WTC11 (cell line): Measurements from ENCODE around the gene LAMTOR2. TPM values are rescaled to one million over a fixed set of nuclear protein-coding genes. Genes with fewer than 3 reads are reported as not detected.
A peak's percentile ranks its signal among the peaks of the same experiment; 100 is the strongest.

Experiments used
- ATAC-seq: fragments of 200-7000 bp; cut with Tn5 transposase; 2 replicates; pipeline ENCODE4 v1.10.0; 2021; ENCODE audit warnings: mild to moderate bottlenecking, moderate library complexity
- CTCF ChIA-PET: fragments of 300-600 bp; sonication (Branson Sonifier 250); formaldehyde crosslinking; loops from one replicate; lab custom pipeline; 2021; ENCODE audit warnings: antibody characterized with exemption; lab: Charles Lee
- POLR2A ChIA-PET: fragments of 350-600 bp; sonication (Branson Sonifier 250); formaldehyde crosslinking; loops from one replicate; lab custom pipeline; 2021; ENCODE audit warnings: antibody characterized with exemption; lab: Charles Lee
- DNase-seq: peaks from one replicate; pipeline ENCODE4 v3.0.0; 2021; ENCODE audit warnings: low spot score
- H3K27ac Mint-ChIP-seq: 2 replicates; pipeline ENCODE4 v1.8.0; 2021; ENCODE audit warnings: mixed read lengths
- H3K27me3 Mint-ChIP-seq: 2 replicates; pipeline ENCODE4 v1.8.0; 2021; ENCODE audit warnings: low read depth, mild to moderate bottlenecking, moderate library complexity, mixed read lengths
- H3K36me3 Mint-ChIP-seq: 2 replicates; pipeline ENCODE4 v1.8.0; 2021; ENCODE audit warnings: mixed read lengths
- H3K4me1 Mint-ChIP-seq: 2 replicates; pipeline ENCODE4 v1.8.0; 2022; ENCODE audit warnings: mixed read lengths
- H3K4me3 Mint-ChIP-seq: 2 replicates; pipeline ENCODE4 v1.8.0; 2021; ENCODE audit warnings: mild to moderate bottlenecking, moderate library complexity, mixed read lengths
- H3K9me3 Mint-ChIP-seq: 2 replicates; pipeline ENCODE4 v1.8.0; 2021; ENCODE audit warnings: mixed read lengths
- CDX4 ChIP-seq: fragments of 250-450 bp; sonication (Bioruptor Pico); IDR thresholded peaks from 2 replicates; pipeline ENCODE4 v1.9.0; 2021; ENCODE audit warnings: moderate library complexity, mild to moderate bottlenecking, inconsistent platforms, borderline replicate concordance
- ETV6 ChIP-seq: sonication (generic); formaldehyde crosslinking; IDR thresholded peaks from 2 replicates; pipeline ENCODE4 v1.8.1; 2022; ENCODE audit warnings: mild to moderate bottlenecking, missing genetic modification reagents
- FOXP4 ChIP-seq: sonication (generic); formaldehyde crosslinking; IDR thresholded peaks from 2 replicates; pipeline ENCODE4 v1.8.0; 2022; ENCODE audit warnings: mild to moderate bottlenecking, missing genetic modification reagents
- HMGA2 ChIP-seq: fragments of 250-450 bp; sonication (Bioruptor Pico); IDR thresholded peaks from 2 replicates; pipeline ENCODE4 v1.4.0; 2021; ENCODE audit warnings: mild to moderate bottlenecking, moderate library complexity
- MAX ChIP-seq: sonication (generic); formaldehyde crosslinking; IDR thresholded peaks from 2 replicates; pipeline ENCODE4 v1.8.0; 2022; ENCODE audit warnings: mild to moderate bottlenecking, missing genetic modification reagents
- MYBL2 ChIP-seq: sonication (generic); formaldehyde crosslinking; IDR thresholded peaks from 2 replicates; pipeline ENCODE4 v1.8.1; 2023; ENCODE audit warnings: mild to moderate bottlenecking, moderate library complexity, missing genetic modification reagents
- PREB ChIP-seq: sonication (generic); formaldehyde crosslinking; IDR thresholded peaks from 2 replicates; pipeline ENCODE4 v1.8.1; 2022; ENCODE audit warnings: mild to moderate bottlenecking, missing genetic modification reagents, moderate library complexity, borderline replicate concordance
- RORB ChIP-seq: fragments of 250-450 bp; sonication (Bioruptor Pico); IDR thresholded peaks from 2 replicates; pipeline ENCODE4 v1.9.0; 2021; ENCODE audit warnings: mild to moderate bottlenecking
- SMAD4 ChIP-seq: sonication (generic); formaldehyde crosslinking; IDR thresholded peaks from 2 replicates; pipeline ENCODE4 v1.8.0; 2022; ENCODE audit warnings: mild to moderate bottlenecking, missing genetic modification reagents
- ZBTB43 ChIP-seq: sonication (generic); formaldehyde crosslinking; IDR thresholded peaks from 2 replicates; pipeline ENCODE4 v1.8.1; 2023; ENCODE audit warnings: mild to moderate bottlenecking, missing genetic modification reagents
- ZNF232 ChIP-seq: sonication (generic); formaldehyde crosslinking; IDR thresholded peaks from 2 replicates; pipeline ENCODE4 v1.8.0; 2022; ENCODE audit warnings: mild to moderate bottlenecking, missing genetic modification reagents
- ZNF317 ChIP-seq: sonication (generic); formaldehyde crosslinking; IDR thresholded peaks from 2 replicates; pipeline ENCODE4 v1.8.1; 2023; ENCODE audit warnings: low read depth, mild to moderate bottlenecking, moderate library complexity, missing genetic modification reagents, borderline replicate concordance
- total RNA-seq: library from RNA; stranded (reverse); gene quantifications from 3 replicates; pipeline ENCODE4 v1.2.3, GENCODE V29; 2021

The LAMTOR2 gene
- total RNA-seq, 1 experiment from 2014 or later: 62.4 TPM

GRCh38 chr1:156081917-156082308 is 27.3 kb downstream of the LAMTOR2 start:
- DNase-seq: no peak
- 0 out of 2 replicates have a peak, but pooled peaks have one; percentile 3 for TF ChIP-seq MYBL2 (CRISPR knock-in tag)
- TF ChIP-seq RORB (CRISPR knock-in tag): no peak
- peak overlapping the region; percentile 84 for H3K4me3 Mint-ChIP-seq
- POLR2A ChIA-PET: interaction anchor here (0.9 to 3.0 kb wide), 13 partner anchors 9 to 141 kb away, joined by 3 to 24 read pairs (median 4); partner anchors contain the start of genes ARHGEF2, RAB25 and UBQLN4
- no peak for ATAC-seq
- CTCF ChIA-PET: interaction anchor here (0.7 to 29.6 kb wide), 14 partner anchors 8 to 159 kb away, joined by 3 to 1176 read pairs (median 5); partner anchors contain the start of genes ARHGEF2, LAMTOR2, LMNA and PMF1
- H3K4me1 Mint-ChIP-seq: peaks cover 68% of the 10 kb centered on the region
- H3K36me3 Mint-ChIP-seq: peaks cover 7% of the 10 kb centered on the region
- H3K27ac Mint-ChIP-seq: 0 out of 2 replicates have a peak overlapping the region, but pooled peaks have one; percentile 31
- no peaks in the 10 kb centered on the region for H3K9me3 Mint-ChIP-seq
- no peaks in the 10 kb centered on the region for H3K27me3 Mint-ChIP-seq

- Mint-ChIP-seq H3K9me3 (no peaks in the 10 kb centered on the region), H3K27me3 (no peaks in the 10 kb centered on the region), H3K4me1 (peaks cover 65% of the 10 kb centered on the region)
- peak; percentile 99 for DNase-seq
- CTCF ChIA-PET: interaction anchor here (0.7 to 29.6 kb wide), 17 partner anchors 8 to 160 kb away, joined by 3 to 1176 read pairs (median 5); partner anchors contain the start of genes ARHGEF2, LAMTOR2, LMNA and PMF1
- TF ChIP-seq MAX (CRISPR knock-in tag) (peak; percentile 35; the same call in 1 of the 2 replicates), ETV6 (CRISPR knock-in tag) (no peak), SMAD4 (peak; percentile 23; the same call in 1 of the 2 replicates), ZNF232 (CRISPR knock-in tag) (0 out of 2 replicates have a peak, but pooled peaks have one; percentile 45), PREB (no peak), ZNF317 (no peak), FOXP4 (CRISPR knock-in tag) (peak; percentile 24; the same call in 1 of the 2 replicates), ZBTB43 (CRISPR knock-in tag) (no peak), CDX4 (CRISPR knock-in tag) (no peak), HMGA2 (no peak)
- TF ChIP-seq, all 79 proteins: peak for 4
- peak within 1 kb of the TSS; percentile 97 for H3K4me3 Mint-ChIP-seq
- peaks cover 3% of the 10 kb centered on the region for H3K36me3 Mint-ChIP-seq
- H3K27ac Mint-ChIP-seq: peak within 1 kb of the TSS; percentile 93
- POLR2A ChIA-PET: interaction anchor here (0.5 to 3.0 kb wide), 16 partner anchors 12 to 142 kb away, joined by 3 to 24 read pairs (median 4); partner anchors contain the start of genes ARHGEF2, LMNA, PMF1 and RAB25
- peak; percentile 73 for ATAC-seq
These were observed 27.9 kb downstream of the LAMTOR2 start, which contains the start of gene MEX3A for GRCh38 chr1:156082309-156083091. Gene MEX3A, minus strand, starts transcription at chr1:156082465. Its CDS starts 467 bp downstream, at chr1:156081998.
